ENCODE measurements around the gene HEG1.

Gene HEG1

GRCh38 chr3:125072301-125072700 lies 16.5 kb upstream of the HEG1 start:
- H3K4me1 ChIP-seq (ENCODE audit: control insufficient read depth in 1 of 2, insufficient read depth in 2 of 2, low read length in 2 of 2): peaks cover 0 to 3% of the 10 kb centered on the region in 2 experiments
- no peaks in the 10 kb centered on the region for H3K36me3 ChIP-seq (ENCODE audit: control insufficient read depth in 1 of 2, insufficient read depth in 2 of 2, low read length in 2 of 2)
- H2AFZ ChIP-seq (ENCODE audit: insufficient read depth, low read length, poor library complexity): no peak overlapping the region
- H3K9me3 ChIP-seq (ENCODE audit: insufficient read depth, low read depth, low read length): no peaks in the 10 kb centered on the region
- peaks cover 4% of the 10 kb centered on the region for H3K79me1 ChIP-seq (ENCODE audit: low read length)
- H2AK5ac ChIP-seq (ENCODE audit: low read length): no peak overlapping the region
- H4K12ac ChIP-seq (ENCODE audit: low read depth, low read length): no peak overlapping the region
- H3K27me3 ChIP-seq (ENCODE audit: insufficient read depth, low read length): no peaks in the 10 kb centered on the region
- no peak overlapping the region for H2BK120ac ChIP-seq (ENCODE audit: insufficient read depth, low read length, poor library complexity)
- no peak overlapping the region for H4K8ac ChIP-seq (ENCODE audit: low read depth, low read length)
- no peak overlapping the region for H3K14ac ChIP-seq (ENCODE audit: low read length)
- no peak overlapping the region for H2BK5ac ChIP-seq (ENCODE audit: low read depth, low read length, poor library complexity)
- no peak overlapping the region for H3K27ac ChIP-seq (ENCODE audit: low read depth, low read length)
- no peak overlapping the region for H3K4me2 ChIP-seq (ENCODE audit: low read length)
- DNase-seq: peak; percentile 57 to 84
- H2BK12ac ChIP-seq (ENCODE audit: low read length): no peak overlapping the region
- no peak overlapping the region for H3K4ac ChIP-seq (ENCODE audit: low read depth, low read length)
- H3K18ac ChIP-seq (ENCODE audit: low read length): no peak overlapping the region
- no peaks in the 10 kb centered on the region for H3K79me2 ChIP-seq (ENCODE audit: control insufficient read depth, insufficient read depth, low read length, poor library complexity)
- no peak overlapping the region for H3K23ac ChIP-seq (ENCODE audit: low read length)
- no peak overlapping the region for H3K9ac ChIP-seq (ENCODE audit: low read length)
- H3K4me3 ChIP-seq (ENCODE audit: low read depth, low read length): no peak overlapping the region
- H4K91ac ChIP-seq (ENCODE audit: low read depth, low read length): no peak overlapping the region

DNA sequence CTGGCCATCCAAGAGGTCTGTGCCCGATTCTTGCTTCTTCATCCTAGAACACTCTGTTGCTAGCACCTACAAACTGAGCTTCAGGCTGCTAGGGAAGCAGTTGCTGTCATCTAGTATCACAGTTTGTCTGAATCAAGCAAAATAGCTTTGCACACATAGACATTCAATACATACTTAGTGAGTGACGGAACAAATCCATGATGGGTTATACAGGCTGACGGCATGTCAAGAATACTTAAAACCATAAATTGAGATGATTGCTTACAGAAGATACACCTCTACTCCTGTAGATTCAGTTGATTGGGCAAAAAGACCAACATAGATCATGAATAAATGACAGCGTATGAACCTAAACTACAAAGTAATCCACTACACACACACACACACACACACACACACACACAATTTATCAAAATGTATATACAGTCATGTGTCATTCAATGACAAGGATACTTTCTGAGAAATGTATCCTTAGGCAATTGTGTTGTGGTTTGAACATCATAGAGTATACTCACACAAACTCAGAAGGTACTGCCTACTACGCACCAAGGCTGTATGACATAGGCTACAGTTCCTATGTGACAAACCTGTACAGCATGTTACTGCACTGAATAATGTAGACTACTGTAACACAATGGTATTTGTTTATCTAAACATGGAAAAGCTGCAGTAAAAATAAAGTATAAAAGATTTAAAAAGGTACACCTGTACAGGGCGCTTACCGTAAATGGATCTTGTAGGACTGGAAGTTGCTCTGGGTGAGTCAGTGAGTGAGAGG lies 14.4 kb upstream of the HEG1 start:
- peak; percentile 53 to 79 for DNase-seq
- Histone ChIP-seq H3K14ac (ENCODE audit: low read length) (no peak overlapping the region), H3K4ac (ENCODE audit: low read depth, low read length) (no peak overlapping the region), H3K4me2 (ENCODE audit: low read length) (no peak overlapping the region), H3K4me3 (ENCODE audit: low read depth, low read length) (no peak overlapping the region), H4K8ac (ENCODE audit: low read depth, low read length) (no peak overlapping the region), H3K9ac (ENCODE audit: low read length) (no peak overlapping the region), H2BK120ac (ENCODE audit: insufficient read depth, low read length, poor library complexity) (no peak overlapping the region), H3K18ac (ENCODE audit: low read length) (no peak overlapping the region), H3K4me1 (ENCODE audit: control insufficient read depth in 1 of 2, insufficient read depth in 2 of 2, low read length in 2 of 2) (peaks cover 0 to 3% of the 10 kb centered on the region in 2 experiments), H3K36me3 (ENCODE audit: control insufficient read depth in 1 of 2, insufficient read depth in 2 of 2, low read length in 2 of 2) (no peaks in the 10 kb centered on the region), H4K12ac (ENCODE audit: low read depth, low read length) (no peak overlapping the region), H2AK5ac (ENCODE audit: low read length) (no peak overlapping the region), H4K91ac (ENCODE audit: low read depth, low read length) (no peak overlapping the region), H3K79me2 (ENCODE audit: control insufficient read depth, insufficient read depth, low read length, poor library complexity) (no peaks in the 10 kb centered on the region), H3K79me1 (ENCODE audit: low read length) (peaks cover 11% of the 10 kb centered on the region), H2AFZ (ENCODE audit: insufficient read depth, low read length, poor library complexity) (no peak overlapping the region), H3K23ac (ENCODE audit: low read length) (no peak overlapping the region), H3K27me3 (ENCODE audit: insufficient read depth, low read length) (no peaks in the 10 kb centered on the region), H3K9me3 (ENCODE audit: insufficient read depth, low read depth, low read length) (no peaks in the 10 kb centered on the region), H2BK5ac (ENCODE audit: low read depth, low read length, poor library complexity) (no peak overlapping the region), H2BK12ac (ENCODE audit: low read length) (no peak overlapping the region), H3K27ac (ENCODE audit: low read depth, low read length) (no peak overlapping the region)
- no CpG with 5 or more reads among the region's 7 CpGs for WGBS (ENCODE audit: extremely low coverage, insufficient coverage, insufficient read length)

- Histone ChIP-seq H3K27ac (ENCODE audit: low read depth, low read length) (no peak overlapping the region), H3K18ac (ENCODE audit: low read length) (no peak overlapping the region), H3K9me3 (ENCODE audit: insufficient read depth, low read depth, low read length) (no peaks in the 10 kb centered on the region), H3K79me2 (ENCODE audit: control insufficient read depth, insufficient read depth, low read length, poor library complexity) (no peaks in the 10 kb centered on the region), H2BK120ac (ENCODE audit: insufficient read depth, low read length, poor library complexity) (no peak overlapping the region), H3K27me3 (ENCODE audit: insufficient read depth, low read length) (no peaks in the 10 kb centered on the region), H4K12ac (ENCODE audit: low read depth, low read length) (no peak overlapping the region), H3K23ac (ENCODE audit: low read length) (no peak overlapping the region), H2AK5ac (ENCODE audit: low read length) (no peak overlapping the region), H2BK5ac (ENCODE audit: low read depth, low read length, poor library complexity) (no peak overlapping the region), H3K4me3 (ENCODE audit: low read depth, low read length) (no peak overlapping the region), H3K9ac (ENCODE audit: low read length) (no peak overlapping the region), H4K8ac (ENCODE audit: low read depth, low read length) (no peak overlapping the region), H2AFZ (ENCODE audit: insufficient read depth, low read length, poor library complexity) (no peak overlapping the region), H3K14ac (ENCODE audit: low read length) (no peak overlapping the region), H3K4me1 (ENCODE audit: control insufficient read depth in 1 of 2, insufficient read depth in 2 of 2, low read length in 2 of 2) (peaks cover 0 to 3% of the 10 kb centered on the region in 2 experiments), H2BK12ac (ENCODE audit: low read length) (no peak overlapping the region), H4K91ac (ENCODE audit: low read depth, low read length) (no peak overlapping the region), H3K4ac (ENCODE audit: low read depth, low read length) (no peak overlapping the region), H3K36me3 (ENCODE audit: control insufficient read depth in 1 of 2, insufficient read depth in 2 of 2, low read length in 2 of 2) (no peaks in the 10 kb centered on the region), H3K79me1 (ENCODE audit: low read length) (peaks cover 11% of the 10 kb centered on the region), H3K4me2 (ENCODE audit: low read length) (no peak overlapping the region)
- no CpG with 5 or more reads among the region's 1 CpG for WGBS (ENCODE audit: extremely low coverage, insufficient coverage, insufficient read length)
- no peak for DNase-seq
Observed at GRCh38 chr3:125069452-125069851, 13.7 kb upstream of the HEG1 start.

- Histone ChIP-seq H3K18ac (ENCODE audit: low read length) (no peak overlapping the region), H3K27me3 (ENCODE audit: insufficient read depth, low read length) (no peaks in the 10 kb centered on the region), H3K9me3 (ENCODE audit: insufficient read depth, low read depth, low read length) (no peaks in the 10 kb centered on the region), H2AFZ (ENCODE audit: insufficient read depth, low read length, poor library complexity) (no peak overlapping the region), H4K12ac (ENCODE audit: low read depth, low read length) (no peak overlapping the region), H3K4ac (ENCODE audit: low read depth, low read length) (no peak overlapping the region), H4K91ac (ENCODE audit: low read depth, low read length) (peak overlapping the region; percentile 29), H4K8ac (ENCODE audit: low read depth, low read length) (no peak overlapping the region), H3K9ac (ENCODE audit: low read length) (no peak overlapping the region), H2BK12ac (ENCODE audit: low read length) (no peak overlapping the region), H3K4me1 (ENCODE audit: control insufficient read depth in 1 of 2, insufficient read depth in 2 of 2, low read length in 2 of 2) (peaks cover 3 to 7% of the 10 kb centered on the region in 2 experiments), H3K27ac (ENCODE audit: low read depth, low read length) (no peak overlapping the region), H2BK120ac (ENCODE audit: insufficient read depth, low read length, poor library complexity) (no peak overlapping the region), H3K4me2 (ENCODE audit: low read length) (no peak overlapping the region), H3K79me2 (ENCODE audit: control insufficient read depth, insufficient read depth, low read length, poor library complexity) (no peaks in the 10 kb centered on the region), H3K23ac (ENCODE audit: low read length) (no peak overlapping the region), H2AK5ac (ENCODE audit: low read length) (no peak overlapping the region), H3K79me1 (ENCODE audit: low read length) (peaks cover 15% of the 10 kb centered on the region), H3K14ac (ENCODE audit: low read length) (no peak overlapping the region), H3K36me3 (ENCODE audit: control insufficient read depth in 1 of 2, insufficient read depth in 2 of 2, low read length in 2 of 2) (no peaks in the 10 kb centered on the region), H3K4me3 (ENCODE audit: low read depth, low read length) (no peak overlapping the region), H2BK5ac (ENCODE audit: low read depth, low read length, poor library complexity) (no peak overlapping the region)
- DNase-seq: no peak
- WGBS (ENCODE audit: extremely low coverage, insufficient coverage, insufficient read length): no CpG with 5 or more reads among the region's 4 CpGs
Observed at GRCh38 chr3:125068265-125068664, 12.5 kb upstream of the HEG1 start.

Measured in trophoblast cell (in vitro differentiated cells and primary cell).